Cardiac muscle cell (in vitro differentiated cells and primary cell): ENCODE measurements around the gene RNH1. TPM values are rescaled to one million over a fixed set of nuclear protein-coding genes. Genes with fewer than 3 reads are reported as not detected.

Source experiments
- DNase-seq, 2 donors: peaks; one replicate each; pipeline versions ENCODE4 v3.0.0 to v3.0.0-alpha.2; 2010 to 2017; ENCODE audit warnings: low read depth in 1 of 2, low spot score in 1 of 2
- H3K27ac ChIP-seq: fragments of 200-600 bp; sonication (generic); 2 replicates; pipeline ENCODE4 v1.5.1; 2016
- H3K27me3 ChIP-seq: fragments of 200-600 bp; sonication (generic); 2 replicates; pipeline ENCODE4 v1.6.0; 2016; ENCODE audit warnings: control low read depth
- H3K36me3 ChIP-seq: fragments of 200-600 bp; sonication (generic); 2 replicates; pipeline ENCODE4 v1.5.1; 2016; ENCODE audit warnings: control low read depth
- H3K4me1 ChIP-seq: fragments of 200-600 bp; sonication (generic); 2 replicates; pipeline ENCODE4 v1.8.1; 2017; ENCODE audit warnings: low read depth, mild to moderate bottlenecking, mixed run types
- H3K4me3 ChIP-seq: fragments of 200-600 bp; sonication (generic); 2 replicates; pipeline ENCODE4 v1.5.1; 2016; ENCODE audit warnings: mild to moderate bottlenecking
- H3K9me3 ChIP-seq: fragments of 200-600 bp; sonication (generic); 2 replicates; pipeline ENCODE4 v1.5.1; 2017; ENCODE audit warnings: low read depth, mild to moderate bottlenecking, control low read depth
- CTCF ChIP-seq: IDR thresholded peaks from 2 replicates; pipeline ENCODE4 v1.5.1; 2012; ENCODE audit warnings: low read depth, mild to moderate bottlenecking, low read length
- polyA plus RNA-seq: library from polyadenylated mRNA; unstranded; fragments of >200 nt; fragmentation: Nextera tagmentation; extraction: Ambion mirVana; gene quantifications from 2 replicates; pipeline ENCODE4 v1.2.1, GENCODE V29; 2016
- total RNA-seq: library from RNA; depleted of rRNA; stranded (reverse); fragments of >200 nt; gene quantifications from 2 replicates; pipeline ENCODE4 v1.2.3, GENCODE V29; 2016

RNH1 gene
- total and polyA plus RNA-seq, 2 experiments from 2014 or later = 149 to 176 TPM

- Histone ChIP-seq H3K4me1 (no peaks in the 10 kb centered on the region), H3K27me3 (no peaks in the 10 kb centered on the region), H3K9me3 (no peaks in the 10 kb centered on the region), H3K4me3 (no peak overlapping the region), H3K27ac (no peak overlapping the region), H3K36me3 (no peaks in the 10 kb centered on the region)
- DNase-seq = no peak
- no peak for TF ChIP-seq CTCF
These were observed 17.3 kb downstream of the RNH1 start for GRCh38 chr11:489610-490185.

DNA sequence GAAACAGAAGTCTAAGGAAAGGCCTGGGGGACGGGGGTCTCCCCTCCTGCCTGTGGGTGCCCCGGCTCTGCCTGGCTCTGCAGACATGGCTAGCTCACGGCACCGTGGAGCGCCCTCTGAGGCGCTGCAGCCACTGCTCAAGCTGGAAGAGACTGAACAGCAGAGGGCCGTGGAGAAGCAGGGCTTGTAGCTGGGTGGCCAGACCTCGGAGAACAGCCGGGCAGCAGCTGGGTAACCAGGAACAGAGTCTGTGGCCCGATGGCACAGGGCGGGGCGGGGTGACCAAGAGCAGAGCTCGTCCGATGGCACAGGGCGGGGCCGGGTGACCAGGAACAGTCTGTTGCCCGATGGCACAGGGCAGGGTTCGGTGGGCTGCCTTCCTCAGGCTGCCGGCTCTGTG, 18.1 kb downstream of the RNH1 start:
- no peaks in the 10 kb centered on the region for H3K27me3 ChIP-seq
- no peak for TF ChIP-seq CTCF
- H3K4me1 ChIP-seq = no peaks in the 10 kb centered on the region
- H3K27ac ChIP-seq = no peak overlapping the region
- DNase-seq = no peak
- no peaks in the 10 kb centered on the region for H3K36me3 ChIP-seq
- no peak overlapping the region for H3K4me3 ChIP-seq
- no peaks in the 10 kb centered on the region for H3K9me3 ChIP-seq

GRCh38 chr11:488579-488978, 18.5 kb downstream of the RNH1 start:
- Histone ChIP-seq H3K27me3 (no peaks in the 10 kb centered on the region), H3K9me3 (no peaks in the 10 kb centered on the region), H3K4me3 (no peak overlapping the region), H3K27ac (no peak overlapping the region), H3K36me3 (no peaks in the 10 kb centered on the region), H3K4me1 (no peaks in the 10 kb centered on the region)
- no peak for DNase-seq
- TF ChIP-seq CTCF = no peak

- TF ChIP-seq CTCF = no peak
- Histone ChIP-seq H3K4me3 (no peak overlapping the region), H3K9me3 (no peaks in the 10 kb centered on the region), H3K27ac (no peak overlapping the region), H3K36me3 (no peaks in the 10 kb centered on the region), H3K4me1 (no peaks in the 10 kb centered on the region), H3K27me3 (no peaks in the 10 kb centered on the region)
- no peak for DNase-seq
These were observed 19.0 kb downstream of the RNH1 start for GRCh38 chr11:488062-488461.

GRCh38 chr11:487571-488021, 19.4 kb downstream of the RNH1 start:
- H3K27me3 ChIP-seq = no peaks in the 10 kb centered on the region
- H3K4me1 ChIP-seq = no peaks in the 10 kb centered on the region
- H3K9me3 ChIP-seq = no peaks in the 10 kb centered on the region
- no peaks in the 10 kb centered on the region for H3K36me3 ChIP-seq
- DNase-seq = no peak
- no peak overlapping the region for H3K27ac ChIP-seq
- no peak for TF ChIP-seq CTCF
- H3K4me3 ChIP-seq = no peak overlapping the region
